K562 (cell line): ENCODE measurements around the gene TMEM217. TPM values are rescaled to one million over a fixed set of nuclear protein-coding genes. Genes with fewer than 3 reads are reported as not detected.
A peak's percentile ranks its signal among the peaks of the same experiment; 100 is the strongest.

Source experiments
- ARID1B ChIP-seq: fragments of 450-650 bp; IDR thresholded peaks from 2 replicates; pipeline ENCODE4 v1.6.1; 2016; ENCODE audit warnings: antibody characterized with exemption, mild to moderate bottlenecking, inconsistent platforms
- ARID2 ChIP-seq: fragments of 450-650 bp; IDR thresholded peaks from 2 replicates; pipeline ENCODE4 v1.6.1; 2017; ENCODE audit warnings: antibody characterized with exemption, mild to moderate bottlenecking
- CREM ChIP-seq: IDR thresholded peaks from 2 replicates; pipeline ENCODE4 v1.6.1; 2014; ENCODE audit warnings: antibody characterized with exemption, low read depth
- CTBP1 ChIP-seq: fragments of 450-650 bp; IDR thresholded peaks from 2 replicates; pipeline ENCODE4 v1.6.1; 2016; ENCODE audit warnings: borderline replicate concordance
- E2F6 ChIP-seq, 2 experiments: IDR thresholded peaks; 2 replicates each; pipeline ENCODE4 v1.6.1; 2011; ENCODE audit warnings: borderline replicate concordance in 1 of 2, control low read depth in 1 of 2, low read depth in 1 of 2, low read length in 1 of 2, mild to moderate bottlenecking in 1 of 2, mixed read lengths in 1 of 2, moderate library complexity in 1 of 2; ENCODE audit not compliant: insufficient read depth in 1 of 2, insufficient read length in 1 of 2, poor library complexity in 1 of 2, severe bottlenecking in 1 of 2; ENCODE audit errors: extremely low read depth in 1 of 2
- ELF2 ChIP-seq: fragments of 250-450 bp; sonication (Bioruptor Pico); IDR thresholded peaks from 2 replicates; pipeline ENCODE4 v1.5.0; 2021; ENCODE audit warnings: mild to moderate bottlenecking
- MCM3 ChIP-seq: fragments of 450-650 bp; IDR thresholded peaks from 2 replicates; pipeline ENCODE4 v1.6.1; 2016
- MEIS2 ChIP-seq: fragments of 450-650 bp; IDR thresholded peaks from 2 replicates; pipeline ENCODE4 v1.6.1; 2014; ENCODE audit warnings: mild to moderate bottlenecking; ENCODE audit not compliant: partially characterized antibody
- NBN ChIP-seq: fragments of 450-650 bp; IDR thresholded peaks from 2 replicates; pipeline ENCODE4 v1.6.1; 2016; ENCODE audit warnings: low read depth, mild to moderate bottlenecking
- RB1 ChIP-seq: fragments of 450-650 bp; IDR thresholded peaks from 2 replicates; pipeline ENCODE4 v1.6.1; 2017; ENCODE audit warnings: low read depth, mild to moderate bottlenecking
- RCOR1 ChIP-seq, 2 experiments: IDR thresholded peaks; 2 replicates each; pipeline ENCODE4 v1.6.1; 2012; ENCODE audit warnings: low read depth in 2 of 2, low read length in 2 of 2, borderline replicate concordance in 1 of 2, improper control_type of control experiment in 1 of 2
- REST ChIP-seq, 2 experiments: fragments of 450-650 bp; formaldehyde crosslinking in 1 of 2; IDR thresholded peaks; 2 replicates each; pipeline versions ENCODE4 v1.4.0 to v1.6.1; 2014 to 2020; ENCODE audit warnings: mild to moderate bottlenecking in 2 of 2, borderline replicate concordance in 1 of 2, low read depth in 1 of 2
- SIRT6 ChIP-seq: IDR thresholded peaks from one replicate; pipeline ENCODE4 v1.6.1; 2012; ENCODE audit warnings: low read depth, mild to moderate bottlenecking, control low read depth, inconsistent platforms, low read length, moderate library complexity
- ZBTB12 ChIP-seq: fragments of 250-450 bp; sonication (Bioruptor Pico); IDR thresholded peaks from 2 replicates; pipeline ENCODE4 v1.4.0; 2020
- ZNF217 ChIP-seq: sonication (generic); formaldehyde crosslinking; IDR thresholded peaks from 2 replicates; pipeline ENCODE4 v1.8.0; 2022; ENCODE audit warnings: mild to moderate bottlenecking, missing genetic modification reagents
- ZNF232 ChIP-seq: sonication (generic); formaldehyde crosslinking; IDR thresholded peaks from 2 replicates; pipeline ENCODE4 v1.8.0; 2022; ENCODE audit warnings: mild to moderate bottlenecking, missing genetic modification reagents
- ZNF445 ChIP-seq: fragments of 250-450 bp; sonication (Bioruptor Pico); IDR thresholded peaks from 2 replicates; pipeline ENCODE4 v1.4.0; 2020; ENCODE audit warnings: low read depth, mild to moderate bottlenecking, moderate library complexity
- polyA plus RNA-seq, 8 experiments: library from polyadenylated mRNA; depleted of rRNA in 4 of 8; stranded (reverse) in 5 of 8; unstranded in 3 of 8; fragments of >200 nt; fragmentation: Nextera tagmentation in 2 of 8; fragmentation: Illumina TruSeq in 1 of 8; extraction: Ambion mirVana in 2 of 8; extraction: Trizol in 1 of 8; gene quantifications; 2 replicates each; pipeline versions ENCODE4 v1.2.1 to v1.2.3, GENCODE V29; 2011 to 2014; ENCODE audit warnings: inconsistent platforms in 1 of 8, missing spikeins in 1 of 8
- total RNA-seq, 7 experiments: library from RNA; depleted of rRNA in 6 of 7; stranded (reverse); fragments of >200 nt in 6 of 7; fragmentation: Illumina TruSeq in 2 of 7; extraction: Trizol in 2 of 7; gene quantifications; 2 replicates each; pipeline versions ENCODE4 v1.2.1 to v1.2.3, GENCODE V29; 2011 to 2021; ENCODE audit warnings: low replicate concordance in 1 of 7

The TMEM217 gene
- total and polyA plus RNA-seq, 9 of the 15 experiments (the other 6 are each of a cell fraction or from before 2014, with no cell fraction given) = 1.3 to 8.0 (median 1.9) TPM

GRCh38 chr6:37222125-37222967 is 35.6 kb downstream of the TMEM217 start (continued):
- TF ChIP-seq ARID1B = no peak; the same call in 1 of the 2 replicates
- peak; percentile 10 to 79; a peak in 2 of 4 replicates for TF ChIP-seq RCOR1 (IDR thresholded peaks at IDR 0.05; ENCODE audit: borderline replicate concordance in 1 of 2, low read depth in 2 of 2, low read length in 2 of 2)
- TF ChIP-seq MCM3 = no peak
- no peak for TF ChIP-seq ARID2
- no peak for TF ChIP-seq ZNF217 (CRISPR knock-in tag)
- TF ChIP-seq NBN = peak; percentile 71
- TF ChIP-seq ZBTB12 (CRISPR knock-in tag) = no peak
- 0 out of 2 replicates have a peak, but pooled peaks have one; percentile 7 for TF ChIP-seq CREM
- TF ChIP-seq MEIS2 = peak; percentile 73
- peak; percentile 44 to 65 for TF ChIP-seq E2F6 (IDR thresholded peaks at IDR 0.05; ENCODE audit: borderline replicate concordance in 1 of 2, extremely low read depth in 1 of 2, insufficient read depth in 1 of 2, insufficient read length in 1 of 2, low read depth in 1 of 2, low read length in 1 of 2, poor library complexity in 1 of 2, severe bottlenecking in 1 of 2)
- peak; percentile 79; the same call in 1 of the 2 replicates for TF ChIP-seq RB1
- no peak for TF ChIP-seq ZNF232
- TF ChIP-seq REST (IDR thresholded peaks at IDR 0.05; ENCODE audit: borderline replicate concordance) = peak; percentile 28; the same call in 1 of the 2 replicates
- TF ChIP-seq REST (CRISPR knock-in tag; IDR thresholded peaks at IDR 0.05; ENCODE audit: low read depth) = no peak
- TF ChIP-seq SIRT6 = no peak
- TF ChIP-seq ZNF445 (CRISPR knock-in tag) = no peak
- peak; percentile 75 for TF ChIP-seq CTBP1
- TF ChIP-seq ELF2 = no peak; the same call in 1 of the 2 replicates
